Heart left ventricle (tissue), 13 donors: ENCODE measurements around the gene PACSIN1.

Experiments
- CTCF ChIP-seq, 12 donors: fragments of 200-600 bp; sonication (generic) in 4 of 12; IDR thresholded peaks; one replicate each; pipeline versions ENCODE4 v1.5.0 to v1.8.0; 2018 to 2022; ENCODE audit warnings: antibody characterized with exemption in 12 of 12, mild to moderate bottlenecking in 5 of 12
- POLR2A ChIP-seq, 2 donors: fragments of 450-650 bp; IDR thresholded peaks; one replicate each; pipeline ENCODE4 v1.6.1; 2017; ENCODE audit warnings: antibody characterized with exemption in 2 of 2, mild to moderate bottlenecking in 2 of 2, moderate library complexity in 2 of 2
- donor health status: ischemic (EF 13 %, LVEDD 7.1; RV severe dilation, severe dysfunction).
- donor health status: DM: no; HTN: yes; CAD: no.
- donor health status: DM: no; HTN: no; CAD: no.
- donor health status: ischemic (EF 25% LVEDD 6.9; RV normal size, moderate dysfunction).
- donor health status: ischemic (EF 25% LVEDD 5.7; RV mildly dilated, moderate dysfunction).
- donor health status: ischemic (EF 35%, LVEDD 5.7; RV mildly dilated, moderate dysfunction).
- donor health status: nonischemic (EF 11% LVEDD 7.7; RV severe dilation, severe dysfunction).
- donor health status: DM: yes; HTN: yes; CAD: no.
- donor health status: PGD.
- donor health status: ischemic (EF 29% LVEDD 5.4; RV normal size, mild dysfunction).
- donor health status: nonischemic (EF 23%, LVEDD 6.1; RV moderate dilation, normal function).

DNA sequence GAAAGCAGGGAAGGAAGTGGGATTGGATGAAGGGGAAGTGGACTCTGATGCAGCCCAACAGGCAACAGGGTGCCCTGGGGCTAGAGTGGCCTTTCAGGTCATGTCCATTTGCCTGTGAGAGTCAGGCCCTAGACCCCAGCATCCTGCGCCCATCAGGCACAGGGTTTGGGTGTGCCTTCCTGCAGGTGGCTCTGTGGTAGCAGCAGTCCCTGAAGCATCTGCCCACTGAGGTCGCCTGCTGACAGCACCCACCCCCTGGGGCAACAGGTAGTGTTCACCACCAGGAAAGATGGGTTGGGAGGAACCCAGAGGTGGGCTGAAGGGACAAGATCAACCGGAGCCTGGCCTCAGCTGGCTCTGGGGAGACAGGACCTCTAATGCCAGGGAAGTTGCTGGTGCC is 3.6 kb downstream of the PACSIN1 start:
- TF ChIP-seq CTCF (IDR thresholded peaks at IDR 0.05) (no peak), POLR2A (IDR thresholded peaks at IDR 0.05) (no peak)
